IPS-18c (cell line): Measurements from ENCODE around the gene IL17C.

Source experiments
- H3K4me3 ChIP-seq: 2 replicates; pipeline ENCODE4 v1.7.0; 2013; ENCODE audit warnings: low read depth, mild to moderate bottlenecking, low read length, moderate library complexity; ENCODE audit not compliant: insufficient read depth
- H3K9me3 ChIP-seq: one replicate; pipeline ENCODE4 v1.6.1; 2013; ENCODE audit warnings: mild to moderate bottlenecking, low read length, moderate library complexity; ENCODE audit not compliant: control insufficient read depth, insufficient read depth

The IL17C gene, protein sequence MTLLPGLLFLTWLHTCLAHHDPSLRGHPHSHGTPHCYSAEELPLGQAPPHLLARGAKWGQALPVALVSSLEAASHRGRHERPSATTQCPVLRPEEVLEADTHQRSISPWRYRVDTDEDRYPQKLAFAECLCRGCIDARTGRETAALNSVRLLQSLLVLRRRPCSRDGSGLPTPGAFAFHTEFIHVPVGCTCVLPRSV

DNA sequence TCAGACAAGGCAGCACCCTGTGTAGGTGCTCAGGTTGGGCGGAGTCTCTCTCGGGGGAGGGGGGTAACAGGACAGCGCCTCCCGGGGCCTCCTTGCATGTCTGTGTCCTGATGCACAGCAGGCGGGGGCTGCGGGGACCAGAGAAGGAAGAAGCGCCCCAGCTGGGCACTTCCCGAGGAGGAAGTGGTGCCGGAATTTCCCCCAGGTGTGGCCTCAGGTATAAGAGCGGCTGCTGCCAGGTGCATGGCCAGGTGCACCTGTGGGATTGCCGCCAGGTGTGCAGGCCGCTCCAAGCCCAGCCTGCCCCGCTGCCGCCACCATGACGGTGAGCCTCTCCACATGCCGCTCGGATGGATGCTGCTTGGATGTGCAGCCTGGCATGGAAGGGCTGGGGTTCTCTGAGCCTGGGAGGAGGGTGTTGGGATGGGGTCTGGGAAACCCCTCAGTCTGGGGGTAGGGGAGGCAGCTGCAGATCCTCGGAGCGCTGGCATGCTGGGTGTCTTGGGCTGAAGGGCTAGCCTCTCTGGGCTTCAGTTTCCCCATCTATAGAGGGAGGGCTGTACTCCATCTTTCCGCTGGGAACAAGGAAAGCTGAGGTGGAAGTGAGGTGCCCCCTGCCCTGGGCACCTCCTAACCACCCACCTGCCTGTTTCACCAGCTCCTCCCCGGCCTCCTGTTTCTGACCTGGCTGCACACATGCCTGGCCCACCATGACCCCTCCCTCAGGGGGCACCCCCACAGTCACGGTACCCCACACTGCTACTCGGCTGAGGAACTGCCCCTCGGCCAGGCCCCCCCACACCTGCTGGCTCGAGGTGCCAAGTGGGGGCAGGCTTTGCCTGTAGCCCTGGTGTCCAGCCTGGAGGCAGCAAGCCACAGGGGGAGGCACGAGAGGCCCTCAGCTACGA lies at the start of gene IL17C:
IL17C (plus strand) TSS at position 250 of the 908 bp plus-strand sequence; CDS start at position 320, 70 bp downstream.
- H3K4me3 ChIP-seq = peak within 1 kb of the TSS; percentile 20; the same call in 1 of the 2 replicates
- H3K9me3 ChIP-seq = peaks cover under 1% of the 10 kb centered on the region

DNA sequence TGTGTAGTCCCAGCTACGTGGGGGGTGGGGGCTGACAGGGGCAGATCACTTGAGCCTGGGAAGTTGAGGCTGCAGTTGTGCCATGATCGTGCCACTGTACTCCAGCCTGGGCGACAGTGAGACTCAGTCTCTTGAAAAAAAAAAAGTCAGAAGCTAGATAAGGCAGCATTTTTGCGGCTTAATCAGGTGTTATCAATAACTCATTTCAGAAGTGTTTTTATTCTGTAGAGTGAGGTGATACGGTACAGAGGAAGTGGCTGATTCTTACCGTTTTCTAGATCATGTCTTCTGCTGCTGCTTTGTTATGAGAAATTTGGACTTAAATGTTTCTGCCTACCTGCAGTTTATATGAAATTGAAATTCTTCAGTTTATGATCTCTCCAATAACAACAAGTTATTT lies 49.6 kb upstream of the IL17C start:
- Histone ChIP-seq H3K4me3 (no peak overlapping the region), H3K9me3 (no peaks in the 10 kb centered on the region)

DNA sequence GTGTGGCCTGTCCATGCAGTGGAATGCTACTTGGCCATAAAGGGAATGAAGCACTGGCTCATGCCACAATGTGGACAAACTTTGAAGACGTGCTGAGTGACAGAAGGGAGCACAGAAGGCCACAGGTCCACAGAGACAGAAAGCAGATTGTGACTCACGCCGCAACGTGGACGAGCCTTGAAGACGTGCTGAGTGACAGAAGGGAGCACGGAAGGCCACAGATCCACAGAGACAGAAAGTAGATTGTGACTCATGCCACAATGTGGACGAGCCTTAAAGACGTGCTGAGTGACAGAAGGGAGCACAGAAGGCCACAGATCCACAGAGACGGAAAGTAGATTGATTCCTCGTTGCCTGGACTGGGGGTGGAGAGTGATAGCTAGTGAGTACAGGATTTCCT lies 48.9 kb upstream of the IL17C start:
- H3K4me3 ChIP-seq = no peak overlapping the region
- H3K9me3 ChIP-seq = no peaks in the 10 kb centered on the region

DNA sequence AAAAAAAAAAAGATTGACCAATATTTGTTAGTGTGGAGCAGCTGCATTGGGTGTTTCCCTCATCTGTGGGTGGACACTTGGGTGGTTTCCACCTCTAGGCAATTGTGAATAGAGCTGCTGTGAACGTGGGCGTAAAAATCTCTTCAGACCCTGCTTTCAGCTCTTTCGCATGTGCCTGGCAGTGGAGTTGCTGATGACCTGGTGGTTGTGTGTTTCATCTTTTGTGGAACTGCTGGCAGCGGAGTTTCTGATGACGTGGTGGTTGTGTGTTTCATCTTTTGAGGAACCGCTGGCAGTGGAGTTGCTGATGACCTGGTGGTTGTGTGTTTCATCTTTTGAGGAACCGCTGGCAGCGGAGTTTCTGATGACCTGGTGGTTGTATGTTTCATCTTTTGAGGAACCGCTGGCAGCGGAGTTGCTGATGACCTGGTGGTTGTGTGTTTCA lies 46.8 kb upstream of the IL17C start:
- no peaks in the 10 kb centered on the region for H3K9me3 ChIP-seq
- no peak overlapping the region for H3K4me3 ChIP-seq

DNA sequence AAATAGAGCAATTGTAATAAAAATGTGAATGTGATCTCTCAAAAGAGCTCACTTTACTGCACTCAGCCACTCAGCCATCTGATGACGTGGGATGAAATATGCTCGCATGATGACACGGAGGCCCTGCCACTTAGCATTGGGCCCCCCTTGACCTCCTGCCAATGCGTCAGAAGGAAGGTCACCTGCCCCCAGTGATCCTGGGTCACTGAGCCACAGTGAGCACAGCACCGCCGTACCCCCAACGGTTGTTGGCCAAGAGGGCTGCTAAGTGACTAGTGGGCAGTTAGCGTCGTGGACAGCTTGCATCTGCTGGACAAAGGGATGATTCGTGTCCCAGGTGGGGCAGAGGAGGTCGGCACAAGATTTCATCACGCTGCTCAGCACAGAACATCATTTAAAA lies 45.3 kb upstream of the IL17C start:
- H3K4me3 ChIP-seq = no peak overlapping the region
- no peaks in the 10 kb centered on the region for H3K9me3 ChIP-seq

DNA sequence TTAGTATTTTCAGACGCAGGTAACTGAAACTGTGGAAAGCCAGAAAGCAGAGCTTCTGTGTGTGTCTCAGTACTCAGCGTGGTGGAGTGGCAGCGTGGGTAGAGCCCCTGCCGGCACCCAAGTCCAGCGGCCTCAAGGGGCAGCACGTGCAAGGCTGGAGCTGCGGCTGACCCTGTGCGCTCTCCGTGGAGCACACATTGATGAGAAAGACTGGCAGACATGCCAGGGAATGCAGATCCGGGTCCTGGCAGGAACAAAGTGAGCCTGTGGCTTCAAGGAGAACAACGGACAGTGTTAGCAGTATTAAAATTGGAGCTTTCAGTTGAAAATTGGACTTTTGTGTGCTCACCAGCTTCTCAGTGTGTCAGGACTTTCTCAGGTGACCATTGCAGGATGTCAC lies 44.9 kb upstream of the IL17C start:
- H3K9me3 ChIP-seq = no peaks in the 10 kb centered on the region
- no peak overlapping the region for H3K4me3 ChIP-seq

DNA sequence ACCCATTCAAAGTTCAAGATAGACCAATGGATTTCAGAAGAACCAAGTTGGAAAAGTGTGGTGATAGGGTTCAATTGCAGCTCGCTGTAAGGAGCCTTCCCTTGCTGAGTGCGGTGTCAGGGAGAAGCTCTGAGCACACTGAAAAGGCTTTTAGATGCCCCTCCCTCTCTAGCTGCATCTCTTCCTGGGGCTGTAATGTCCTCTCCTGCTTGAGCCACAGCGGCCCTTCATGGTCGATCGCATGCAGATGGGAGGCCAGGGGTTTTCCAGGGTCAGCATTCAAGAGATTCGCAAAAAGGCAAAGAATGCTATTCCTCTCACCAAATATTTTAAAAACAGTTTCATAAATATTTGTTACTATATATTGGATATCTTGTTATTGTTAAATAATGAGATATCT lies 44.5 kb upstream of the IL17C start:
- no peaks in the 10 kb centered on the region for H3K9me3 ChIP-seq
- no peak overlapping the region for H3K4me3 ChIP-seq

DNA sequence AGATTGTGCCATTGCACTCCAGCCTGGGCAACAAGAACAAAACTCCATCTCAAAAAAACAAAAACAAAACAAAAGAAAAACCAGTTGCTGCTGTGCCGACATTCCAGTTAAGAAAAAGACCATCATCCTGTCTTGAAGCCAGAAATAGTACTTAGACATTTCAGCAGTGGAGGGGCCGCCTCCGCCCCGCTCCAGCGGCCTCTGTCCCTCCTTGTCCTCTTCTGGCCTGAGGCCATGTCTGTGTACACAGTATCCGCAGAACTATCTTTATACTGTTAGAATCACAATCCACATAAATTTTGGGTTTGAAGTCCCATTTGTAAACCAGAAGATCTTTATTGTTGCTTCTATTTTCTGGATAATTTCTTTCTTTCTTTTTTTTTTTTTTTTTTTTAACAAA lies 43.3 kb upstream of the IL17C start:
- Histone ChIP-seq H3K4me3 (no peak overlapping the region), H3K9me3 (no peaks in the 10 kb centered on the region)

DNA sequence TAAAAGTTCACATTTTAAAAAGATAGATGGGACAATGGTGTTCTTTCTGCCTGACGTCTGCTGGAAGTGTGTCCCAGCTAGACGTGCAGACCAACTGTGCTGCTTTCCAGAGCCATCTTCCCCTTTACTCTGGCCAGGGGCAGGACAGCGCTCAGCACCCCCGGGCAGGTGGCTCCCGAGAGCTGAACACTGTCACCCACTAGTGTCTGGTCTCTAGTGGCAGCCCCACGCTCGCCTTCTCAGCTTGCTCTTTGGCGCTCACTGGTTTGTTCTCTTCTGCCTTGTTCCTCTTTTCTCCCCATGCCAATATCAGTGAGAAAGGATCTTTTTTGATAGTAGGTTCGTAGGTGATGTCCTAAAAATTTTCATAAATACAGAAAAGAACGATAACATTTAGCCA lies 42.5 kb upstream of the IL17C start:
- H3K4me3 ChIP-seq = no peak overlapping the region
- no peaks in the 10 kb centered on the region for H3K9me3 ChIP-seq

DNA sequence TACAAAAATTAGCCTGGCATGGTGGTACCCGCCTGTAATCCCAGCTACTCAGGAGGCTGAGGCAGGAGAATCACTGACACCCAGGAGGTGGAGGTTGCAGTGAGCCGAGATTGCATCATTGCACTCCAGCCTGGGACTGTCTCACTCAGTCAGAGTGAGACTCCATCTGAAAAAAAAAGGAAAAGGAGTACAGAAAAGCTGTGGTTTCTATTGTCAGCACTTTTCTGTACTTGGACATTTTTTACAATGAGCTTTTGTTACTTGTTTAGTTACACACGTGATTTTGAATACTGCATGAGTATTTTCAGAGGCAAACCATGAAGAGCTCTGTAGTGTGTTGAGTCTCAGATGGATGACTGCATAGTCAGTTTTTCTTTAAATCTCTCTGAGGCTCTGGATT lies 41.9 kb upstream of the IL17C start:
- no peak overlapping the region for H3K4me3 ChIP-seq
- no peaks in the 10 kb centered on the region for H3K9me3 ChIP-seq

DNA sequence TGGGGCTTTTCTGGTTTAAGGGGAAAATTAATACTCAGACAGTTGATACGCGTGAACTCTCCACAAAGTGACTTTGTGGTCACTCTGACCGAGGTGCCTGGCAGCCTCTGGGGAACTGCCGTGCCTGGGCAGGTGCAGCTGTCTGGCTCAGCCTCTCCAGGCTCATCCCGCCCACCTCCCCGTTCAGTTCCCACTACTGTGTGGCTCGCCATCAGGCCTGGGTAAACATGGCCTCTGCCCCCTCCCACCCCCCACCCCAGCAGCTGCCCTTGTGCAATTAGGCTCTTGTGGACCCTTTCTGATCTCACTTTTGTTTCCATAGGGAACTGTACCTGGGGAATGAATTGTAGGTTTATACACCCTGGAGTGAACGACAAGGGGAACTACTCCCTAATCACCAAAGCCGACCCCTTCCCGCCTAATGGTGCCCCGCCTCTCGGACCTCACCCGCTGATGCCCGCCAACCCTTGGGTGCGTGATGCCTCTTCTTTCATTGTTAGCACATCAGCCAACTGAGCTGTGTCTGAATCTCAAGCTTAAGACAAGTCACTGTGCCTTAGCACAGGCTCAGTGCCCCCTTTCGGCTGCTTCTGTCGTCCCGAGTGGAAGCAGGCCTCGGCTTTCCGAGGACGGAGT lies 40.4 kb upstream of the IL17C start:
- Histone ChIP-seq H3K9me3 (no peaks in the 10 kb centered on the region), H3K4me3 (no peak overlapping the region)

DNA sequence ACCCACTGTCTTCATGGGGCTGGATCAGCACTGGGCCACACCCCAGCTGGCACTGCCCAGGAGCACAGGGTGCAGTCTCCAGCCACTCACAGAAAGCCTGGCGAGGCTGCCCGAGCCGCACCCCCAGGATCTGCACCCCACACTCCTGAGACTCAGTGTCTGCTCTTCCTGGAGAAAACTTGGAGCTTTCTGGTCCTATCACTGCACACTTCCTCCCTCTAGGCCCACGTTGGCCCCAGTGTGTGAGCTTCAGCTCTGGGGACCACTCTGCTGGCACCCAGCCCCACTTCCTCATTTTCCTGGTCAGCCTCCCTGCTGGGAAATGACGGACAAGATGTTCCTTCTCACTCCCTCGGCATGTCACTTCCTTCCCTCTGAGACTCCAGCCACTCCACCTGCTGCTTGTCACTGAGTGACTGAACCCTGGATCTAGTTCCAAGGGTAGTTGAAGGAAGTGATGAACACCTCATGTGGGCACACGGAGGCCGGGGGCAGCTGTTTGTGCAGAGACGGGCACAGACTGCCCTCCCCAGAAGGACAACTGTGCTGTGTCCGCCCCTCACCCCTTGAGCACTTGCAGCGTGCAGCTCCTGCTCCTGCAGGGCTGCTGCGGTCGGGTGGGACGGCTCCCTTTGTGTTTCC lies 39.2 kb upstream of the IL17C start:
- Histone ChIP-seq H3K9me3 (no peaks in the 10 kb centered on the region), H3K4me3 (no peak overlapping the region)

DNA sequence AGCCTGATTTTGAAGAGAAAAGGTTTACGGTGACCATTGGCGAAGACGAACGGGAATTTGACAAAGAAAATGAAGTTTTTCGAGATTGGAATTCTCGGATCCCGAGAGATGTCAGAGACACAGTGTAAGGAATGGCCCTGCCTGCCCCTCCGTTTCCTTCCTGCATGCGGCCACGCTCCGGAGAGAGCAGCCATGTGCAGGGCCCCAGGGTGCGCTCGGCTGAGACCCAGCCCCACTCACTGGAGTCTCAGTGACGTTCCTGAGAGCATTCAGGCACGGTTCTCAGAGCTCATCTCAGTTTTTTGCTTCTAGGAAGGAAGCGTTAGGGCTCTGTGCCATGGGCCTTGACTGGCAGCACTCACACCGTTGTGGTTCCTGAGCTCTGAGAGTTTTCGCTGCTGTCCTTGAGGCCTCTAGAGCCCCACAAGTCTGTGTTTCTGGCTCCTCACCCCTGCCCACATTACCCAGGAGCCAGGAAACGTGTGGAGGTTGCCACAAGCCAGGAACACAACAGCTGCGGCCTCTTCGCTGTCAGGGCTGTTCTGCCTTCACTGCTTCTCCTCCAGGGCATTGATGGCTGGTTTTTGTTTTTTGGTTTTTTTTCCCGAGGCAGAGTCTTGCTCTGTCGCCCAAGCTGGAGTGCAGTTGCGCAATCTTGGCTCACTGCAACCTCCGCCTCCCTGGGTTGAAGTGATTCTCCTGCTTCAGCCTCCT lies 38.4 kb upstream of the IL17C start:
- no peak overlapping the region for H3K4me3 ChIP-seq
- H3K9me3 ChIP-seq = no peaks in the 10 kb centered on the region

DNA sequence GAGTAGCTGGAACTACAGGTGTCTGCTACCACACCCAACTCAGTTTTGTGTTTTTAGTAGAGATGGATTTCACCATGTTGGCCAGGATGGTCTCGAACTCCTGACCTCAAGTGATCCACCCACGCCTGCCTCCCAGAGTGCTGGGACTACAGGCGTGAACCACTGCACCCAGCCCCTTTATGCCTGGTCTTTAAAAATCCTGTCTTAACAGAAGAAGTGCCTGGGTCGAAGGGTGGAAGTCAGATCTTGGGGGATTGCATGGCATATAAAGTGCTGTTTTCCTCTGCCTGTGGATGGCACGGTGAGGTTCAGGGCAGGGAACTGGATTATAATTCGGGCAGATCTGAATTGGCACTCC lies 37.9 kb upstream of the IL17C start:
- H3K4me3 ChIP-seq = no peak overlapping the region
- H3K9me3 ChIP-seq = no peaks in the 10 kb centered on the region

DNA sequence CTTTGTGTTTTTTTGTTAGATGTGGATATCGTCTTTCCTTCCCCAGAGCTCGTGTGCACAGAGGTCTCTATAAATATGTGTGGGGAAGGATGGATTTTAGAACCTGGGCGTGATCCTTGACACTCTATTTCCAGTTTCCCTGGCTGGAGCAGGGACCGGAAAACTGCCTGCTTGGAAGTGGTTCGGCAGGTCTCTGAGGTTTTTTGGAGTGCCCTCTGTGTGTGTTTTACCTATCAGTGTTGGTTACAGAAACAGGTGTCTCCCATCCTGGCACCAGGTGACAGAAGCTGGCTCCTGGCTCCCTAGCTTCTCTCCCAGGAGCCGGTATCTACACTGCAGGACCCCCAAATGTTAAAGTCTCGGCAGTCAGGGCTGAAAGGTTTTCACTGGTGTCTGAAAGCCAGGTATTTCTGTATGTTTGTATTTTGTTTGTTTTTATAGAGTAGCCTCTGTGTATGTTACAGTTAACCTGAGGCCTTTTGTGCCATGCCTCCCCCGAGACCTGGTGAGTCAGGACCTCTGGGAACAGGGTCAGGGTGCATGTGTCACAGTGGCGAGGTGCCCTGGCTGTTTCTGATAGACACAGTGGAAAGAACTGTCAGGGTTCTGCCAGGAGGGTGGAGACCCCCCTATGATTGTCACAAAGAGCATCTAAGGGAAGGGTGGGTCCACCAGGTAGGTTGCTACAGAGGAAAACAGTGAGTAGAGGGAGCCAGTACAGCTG lies 36.9 kb upstream of the IL17C start:
- no peak overlapping the region; the same call in 1 of the 2 replicates for H3K4me3 ChIP-seq
- no peaks in the 10 kb centered on the region for H3K9me3 ChIP-seq

DNA sequence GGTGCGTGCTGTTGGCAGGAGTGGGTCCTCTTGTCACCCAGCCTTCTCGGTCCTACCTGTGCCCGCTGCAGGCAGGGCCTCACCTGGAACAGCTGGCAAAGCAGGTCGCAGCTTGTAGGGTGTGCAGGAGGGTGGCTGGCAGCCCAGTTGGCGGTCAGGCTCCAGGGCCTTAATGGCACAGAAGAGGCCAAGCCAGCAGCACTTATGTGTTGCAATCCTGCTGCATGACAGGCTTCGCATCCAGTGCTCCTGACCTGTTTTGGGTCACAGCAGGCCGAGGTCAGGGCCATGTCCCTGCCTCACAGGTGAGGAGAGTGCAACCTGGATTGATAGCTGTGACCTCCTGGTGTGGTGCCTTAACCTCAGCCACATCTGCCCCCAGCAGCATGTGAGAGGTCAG lies 36.3 kb upstream of the IL17C start:
- Histone ChIP-seq H3K9me3 (no peaks in the 10 kb centered on the region), H3K4me3 (no peak overlapping the region; the same call in 1 of the 2 replicates)
